Small intestine (tissue), 7 donors: ENCODE measurements around the gene TMEM209. TPM values are rescaled to one million over a fixed set of nuclear protein-coding genes. Genes with fewer than 3 reads are reported as not detected.
A peak's percentile ranks its signal among the peaks of the same experiment; 100 is the strongest.
"Not testable (repeated sequence)": the region's sequence is repeated elsewhere in the genome, so short reads cannot be mapped to it uniquely, and the experiment has no call there.

Source experiments
- DNase-seq, 2 donors: peaks; one replicate each; pipeline versions ENCODE4 v3.0.0 to v3.0.0-alpha.2; 2013
- FAIRE-seq: peaks from 2 replicates; lab custom pipeline; 2012; peaks lifted over from hg19 to GRCh38; lab: Jason Lieb, UNC
- H3K27ac ChIP-seq, 3 donors: one replicate each; pipeline ENCODE4 v1.5.1; 2013; ENCODE audit warnings: low read length in 2 of 3, mild to moderate bottlenecking in 2 of 3, control low read depth in 1 of 3, inconsistent platforms in 1 of 3, low read depth in 1 of 3, moderate library complexity in 1 of 3
- H3K27me3 ChIP-seq, 3 donors: one replicate each; pipeline ENCODE4 v1.6.1; 2013; ENCODE audit warnings: low read length in 3 of 3, inconsistent platforms in 1 of 3; ENCODE audit not compliant: control insufficient read depth in 3 of 3, insufficient read depth in 3 of 3
- H3K36me3 ChIP-seq, 3 donors: one replicate each; pipeline ENCODE4 v1.6.1; 2013; ENCODE audit warnings: low read length in 3 of 3, inconsistent platforms in 1 of 3, low read depth in 1 of 3, mild to moderate bottlenecking in 1 of 3, moderate library complexity in 1 of 3; ENCODE audit not compliant: control insufficient read depth in 3 of 3, insufficient read depth in 2 of 3
- H3K4me1 ChIP-seq, 3 donors: one replicate each; pipeline ENCODE4 v1.6.1; 2013; ENCODE audit warnings: low read length in 2 of 3, inconsistent platforms in 1 of 3, low read depth in 1 of 3, mild to moderate bottlenecking in 1 of 3, moderate library complexity in 1 of 3; ENCODE audit not compliant: control insufficient read depth in 3 of 3, insufficient read depth in 2 of 3
- H3K4me3 ChIP-seq, 3 donors: one replicate each; pipeline ENCODE4 v1.5.1; 2013; ENCODE audit warnings: low read length in 3 of 3, control low read depth in 1 of 3, inconsistent platforms in 1 of 3, low read depth in 1 of 3, mild to moderate bottlenecking in 1 of 3, moderate library complexity in 1 of 3
- H3K9me3 ChIP-seq, 2 donors: one replicate each; pipeline ENCODE4 v1.6.1; 2013; ENCODE audit warnings: low read depth in 1 of 2, low read length in 1 of 2; ENCODE audit not compliant: control insufficient read depth in 2 of 2, insufficient read depth in 1 of 2
- WGBS, 3 donors: extraction: QIAGEN DNeasy Blood & Tissue Kit; methylation state at CpG; one replicate each; pipeline ENCODE4 v1.1.7; 2013; 5-methylcytosine and 5-hydroxymethylcytosine counted together
- polyA plus RNA-seq, 4 donors: library from polyadenylated mRNA; stranded (reverse) in 3 of 4; unstranded in 1 of 4; fragments of 200-250 nt in 3 of 4; fragments of 120-200 nt in 1 of 4; gene quantifications; one replicate each; pipeline versions ENCODE4 v1.2.1 to v1.2.3, GENCODE V29; 2013
- donor health status: healthy with polysubstance abuse.
- donor health status: control.
- donor health status: control.
- donor health status: Bipolar disorder and iron deficiency.
- donor health status: healthy.

TMEM209 gene
- polyA plus RNA-seq, 4 donors, result 4.3 to 15.5 (median 9.0) TPM

- H3K4me3 ChIP-seq, result no peak overlapping the region
- H3K27me3 ChIP-seq, result no peaks in the 10 kb centered on the region
- FAIRE-seq, result no peak
- peaks cover 0 to 12% of the 10 kb centered on the region in 2 donors for H3K9me3 ChIP-seq
- no peak for DNase-seq
- no peaks in the 10 kb centered on the region for H3K36me3 ChIP-seq
- WGBS, 3 donors, result 91 to 98% (median 97%) methylated on average over 1 of the region's 1 CpG
- no peak overlapping the region for H3K27ac ChIP-seq
- no peaks in the 10 kb centered on the region for H3K4me1 ChIP-seq
These were observed 21.1 kb upstream of the TMEM209 start for GRCh38 chr7:130226333-130226732.

- H3K4me1 ChIP-seq, DNase-seq, H3K9me3 ChIP-seq, H3K27me3 ChIP-seq, FAIRE-seq, H3K4me3 ChIP-seq, H3K36me3 ChIP-seq, H3K27ac ChIP-seq: not testable (repeated sequence)
- WGBS, 3 donors, result 23 to 59% (median 52%) methylated on average over 3 of the region's 3 CpGs
These were observed 19.7 kb upstream of the TMEM209 start for GRCh38 chr7:130224923-130225322.

GRCh38 chr7:130224210-130224609, 19.0 kb upstream of the TMEM209 start:
- H3K27me3 ChIP-seq, result no peaks in the 10 kb centered on the region
- H3K9me3 ChIP-seq, result peaks cover 0 to 5% of the 10 kb centered on the region in 2 donors
- WGBS, 3 donors, result 64 to 81% (median 75%) methylated on average over 5 of the region's 5 CpGs
- H3K4me3 ChIP-seq, result no peak overlapping the region
- H3K4me1 ChIP-seq, result peaks cover 0 to 3% (median 0%) of the 10 kb centered on the region in 3 donors
- no peaks in the 10 kb centered on the region for H3K36me3 ChIP-seq
- no peak overlapping the region for H3K27ac ChIP-seq
- no peak for FAIRE-seq
- no peak for DNase-seq

- DNase-seq (no peak), FAIRE-seq (no peak)
- Histone ChIP-seq H3K4me3 (no peak overlapping the region), H3K27me3 (no peaks in the 10 kb centered on the region), H3K36me3 (no peaks in the 10 kb centered on the region), H3K27ac (no peak overlapping the region), H3K9me3 (peaks cover 0 to 5% of the 10 kb centered on the region in 2 donors), H3K4me1 (peaks cover 0 to 3% (median 3%) of the 10 kb centered on the region in 3 donors)
- WGBS, 3 donors, result 63 to 78% (median 64%) methylated on average over 1 of the region's 1 CpG
These were observed 18.4 kb upstream of the TMEM209 start for GRCh38 chr7:130223646-130224045.

- Histone ChIP-seq H3K36me3 (no peaks in the 10 kb centered on the region), H3K4me1 (peaks cover 0 to 12% (median 6%) of the 10 kb centered on the region in 3 donors), H3K9me3 (peaks cover 0 to 5% of the 10 kb centered on the region in 2 donors), H3K27ac (no peak overlapping the region), H3K4me3 (no peak overlapping the region), H3K27me3 (no peaks in the 10 kb centered on the region)
- 86 to 100% (median 91%) methylated on average over 4 of the region's 4 CpGs for WGBS, 3 donors
- no peak for DNase-seq
- FAIRE-seq, result no peak
These were observed 16.5 kb upstream of the TMEM209 start for GRCh38 chr7:130221746-130222145.

DNA sequence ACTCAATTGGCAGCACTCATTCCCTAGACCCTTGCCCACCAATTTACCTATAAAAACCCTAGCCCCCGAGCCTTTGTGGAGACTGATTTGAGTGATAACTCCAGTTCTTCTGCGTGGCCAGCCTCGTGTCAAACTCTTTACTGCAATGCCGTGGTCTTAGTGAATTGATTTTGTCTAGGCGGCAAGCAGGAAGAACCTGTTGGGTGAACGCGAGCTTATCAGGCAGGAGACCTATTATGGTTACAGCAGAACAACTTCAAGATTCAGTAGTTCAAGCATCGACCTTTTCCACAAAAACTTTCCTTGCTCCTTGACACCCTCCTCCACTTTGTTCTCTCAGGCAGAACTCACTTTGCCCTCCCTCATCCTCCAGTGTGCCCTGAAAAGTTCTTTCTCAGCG, 14.7 kb upstream of the TMEM209 start:
- Histone ChIP-seq H3K9me3 (no peaks in the 10 kb centered on the region), H3K27me3 (no peaks in the 10 kb centered on the region), H3K4me1 (peaks cover 0 to 12% (median 6%) of the 10 kb centered on the region in 3 donors), H3K4me3 (no peak overlapping the region), H3K36me3 (no peaks in the 10 kb centered on the region), H3K27ac (no peak overlapping the region)
- FAIRE-seq, result no peak
- 42 to 72% (median 53%) methylated on average over 9 of the region's 9 CpGs for WGBS, 3 donors
- no peak for DNase-seq

DNA sequence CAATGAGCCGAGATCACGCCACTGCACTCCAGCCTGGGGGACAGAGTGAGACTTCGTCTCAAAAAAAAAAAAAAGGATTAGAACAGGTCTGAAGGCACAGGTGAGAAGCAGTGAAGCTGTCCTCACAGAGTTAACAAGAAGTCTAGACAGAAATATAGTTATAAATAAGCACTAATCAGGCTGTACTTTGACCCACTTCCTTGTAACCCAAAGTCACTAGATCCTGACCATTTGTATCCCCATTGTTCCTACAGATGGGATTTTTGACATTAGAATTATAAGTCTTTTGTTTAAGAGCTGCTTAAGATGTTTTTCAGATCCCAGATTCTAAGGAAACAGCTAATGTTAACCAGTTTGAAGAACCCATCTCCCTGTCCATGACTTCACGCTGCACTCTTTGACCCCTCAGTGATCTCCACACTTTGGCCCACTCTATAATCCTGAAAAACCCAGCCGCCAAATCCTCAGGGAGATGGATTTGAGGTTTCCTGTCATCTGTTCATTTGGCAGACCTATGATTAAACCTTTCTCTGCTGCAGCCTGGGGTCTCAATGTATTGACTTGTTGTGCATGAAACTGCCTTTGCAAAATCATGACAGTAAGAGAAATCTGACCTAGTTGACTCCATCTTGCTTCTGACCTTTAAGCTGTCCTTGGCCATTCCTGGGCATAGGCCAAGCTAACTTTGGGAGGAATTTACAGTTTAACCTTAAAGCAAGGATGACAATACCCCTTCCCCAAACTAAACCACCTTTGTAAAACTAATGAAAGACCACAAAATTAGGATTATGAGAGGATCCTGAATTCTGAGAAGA, 13.8 kb upstream of the TMEM209 start:
- WGBS, 3 donors, result 61 to 62% (median 61%) methylated on average over 4 to 5 of the region's 5 CpGs
- H3K4me1 ChIP-seq, result peaks cover 0 to 12% (median 6%) of the 10 kb centered on the region in 3 donors
- peak overlapping the region in 2 of 3 donors; percentile 9 to 48 for H3K27ac ChIP-seq
- FAIRE-seq, result no peak
- H3K27me3 ChIP-seq, result no peaks in the 10 kb centered on the region
- no peaks in the 10 kb centered on the region for H3K9me3 ChIP-seq
- DNase-seq, result peak; percentile 59 to 75
- no peak overlapping the region for H3K4me3 ChIP-seq
- H3K36me3 ChIP-seq, result no peaks in the 10 kb centered on the region

- no peak overlapping the region for H3K27ac ChIP-seq
- peaks cover 0 to 12% (median 6%) of the 10 kb centered on the region in 3 donors for H3K4me1 ChIP-seq
- no peaks in the 10 kb centered on the region for H3K9me3 ChIP-seq
- H3K4me3 ChIP-seq, result no peak overlapping the region
- no peak for DNase-seq
- H3K27me3 ChIP-seq, result no peaks in the 10 kb centered on the region
- FAIRE-seq, result no peak
- no peaks in the 10 kb centered on the region for H3K36me3 ChIP-seq
- WGBS, 3 donors, result 82 to 100% (median 83%) methylated on average over 1 of the region's 1 CpG
These were observed 11.5 kb upstream of the TMEM209 start for GRCh38 chr7:130216750-130217149.
